HEK293 (cell line): Measurements from ENCODE around the gene TUT4.

ENCODE experiments used
- ZBTB1 ChIP-seq: fragments of 450-650 bp; formaldehyde crosslinking; IDR thresholded peaks from 2 replicates; pipeline ENCODE4 v1.5.1; 2016; ENCODE audit warnings: missing biosample characterization, missing genetic modification characterization
- ZBTB8A ChIP-seq: fragments of 450-650 bp; formaldehyde crosslinking; IDR thresholded peaks from 2 replicates; pipeline ENCODE4 v1.5.1; 2016; ENCODE audit warnings: missing biosample characterization, missing genetic modification characterization
- ZFP41 ChIP-seq: fragments of 450-650 bp; formaldehyde crosslinking; IDR thresholded peaks from 2 replicates; pipeline ENCODE4 v1.5.1; 2016; ENCODE audit warnings: missing biosample characterization, missing genetic modification characterization, borderline replicate concordance
- ZNF548 ChIP-seq: fragments of 450-650 bp; formaldehyde crosslinking; IDR thresholded peaks from 2 replicates; pipeline ENCODE4 v1.5.1; 2016; ENCODE audit warnings: missing biosample characterization, missing genetic modification characterization
- ZNF792 ChIP-seq: fragments of 450-650 bp; formaldehyde crosslinking; IDR thresholded peaks from 2 replicates; pipeline ENCODE4 v1.5.1; 2016; ENCODE audit warnings: missing biosample characterization, missing genetic modification characterization

GRCh38 chr1:52601519-52601918 is 48.6 kb upstream of the TUT4 start:
- TF ChIP-seq ZBTB1 (tag by site-specific recombination) (no peak), ZFP41 (no peak), ZNF548 (tag by site-specific recombination) (no peak), ZNF792 (no peak), ZBTB8A (tag by site-specific recombination) (no peak)
